ENCODE data around the gene PLXDC1. TPM values are rescaled to one million over a fixed set of nuclear protein-coding genes. Genes with fewer than 3 reads are reported as not detected.

The PLXDC1 gene
- total and polyA plus RNA-seq, 2 of the 13 experiments (the other 11 are each of a cell fraction or from before 2014, with no cell fraction given), result not detected

- TF ChIP-seq AGO1 (IDR thresholded peaks at IDR 0.05; ENCODE audit: low read depth, low read length, poor library complexity, severe bottlenecking) (peak; percentile 51), ZNF704 (CRISPR knock-in tag; IDR thresholded peaks at IDR 0.05; ENCODE audit: borderline replicate concordance) (no peak), NCOR1 (IDR thresholded peaks at IDR 0.05; ENCODE audit: borderline replicate concordance, low read length) (peak; percentile 39; the same call in 1 of the 2 replicates), ZNF670 (CRISPR knock-in tag; IDR thresholded peaks at IDR 0.05; ENCODE audit: borderline replicate concordance) (peak; percentile 60; the same call in 1 of the 2 replicates), ZNF557 (CRISPR knock-in tag; IDR thresholded peaks at IDR 0.05) (no peak), ZNF335 (CRISPR knock-in tag; IDR thresholded peaks at IDR 0.05) (peak; percentile 79), ZNF549 (CRISPR knock-in tag; IDR thresholded peaks at IDR 0.05) (no peak), YEATS2 (CRISPR knock-in tag; IDR thresholded peaks at IDR 0.05; ENCODE audit: borderline replicate concordance) (peak; percentile 77), MIER3 (CRISPR knock-in tag; IDR thresholded peaks at IDR 0.05; ENCODE audit: borderline replicate concordance) (peak; percentile 54; the same call in 1 of the 2 replicates), MEIS1 (CRISPR knock-in tag; IDR thresholded peaks at IDR 0.05; ENCODE audit: borderline replicate concordance) (peak; percentile 89), ELF1 (CRISPR knock-in tag; IDR thresholded peaks at IDR 0.05) (peak; percentile 53; the same call in 1 of the 2 replicates), HMGA1 (CRISPR knock-in tag; conservative IDR thresholded peaks at IDR 0.05) (no peak), MIXL1 (CRISPR knock-in tag; IDR thresholded peaks at IDR 0.05) (0 out of 2 replicates have a peak, but pooled peaks have one; percentile 21), MTA1 (CRISPR knock-in tag; IDR thresholded peaks at IDR 0.05; ENCODE audit: borderline replicate concordance) (peak; percentile 50; the same call in 1 of the 2 replicates), HNF4A (CRISPR knock-in tag; IDR thresholded peaks at IDR 0.05) (no peak), ZNF784 (CRISPR knock-in tag; IDR thresholded peaks at IDR 0.05; ENCODE audit: borderline replicate concordance) (0 out of 2 replicates have a peak, but pooled peaks have one; percentile 32), HOXA5 (CRISPR knock-in tag; IDR thresholded peaks at IDR 0.05) (no peak; the same call in none of the 2 replicates), SP5 (CRISPR knock-in tag; IDR thresholded peaks at IDR 0.05; ENCODE audit: borderline replicate concordance, low read depth) (no peak), PAF1 (CRISPR knock-in tag; IDR thresholded peaks at IDR 0.05) (no peak), SIX1 (CRISPR knock-in tag; IDR thresholded peaks at IDR 0.05; ENCODE audit: borderline replicate concordance) (0 out of 2 replicates have a peak, but pooled peaks have one; percentile 15)
- TF ChIP-seq, protein P1, sequence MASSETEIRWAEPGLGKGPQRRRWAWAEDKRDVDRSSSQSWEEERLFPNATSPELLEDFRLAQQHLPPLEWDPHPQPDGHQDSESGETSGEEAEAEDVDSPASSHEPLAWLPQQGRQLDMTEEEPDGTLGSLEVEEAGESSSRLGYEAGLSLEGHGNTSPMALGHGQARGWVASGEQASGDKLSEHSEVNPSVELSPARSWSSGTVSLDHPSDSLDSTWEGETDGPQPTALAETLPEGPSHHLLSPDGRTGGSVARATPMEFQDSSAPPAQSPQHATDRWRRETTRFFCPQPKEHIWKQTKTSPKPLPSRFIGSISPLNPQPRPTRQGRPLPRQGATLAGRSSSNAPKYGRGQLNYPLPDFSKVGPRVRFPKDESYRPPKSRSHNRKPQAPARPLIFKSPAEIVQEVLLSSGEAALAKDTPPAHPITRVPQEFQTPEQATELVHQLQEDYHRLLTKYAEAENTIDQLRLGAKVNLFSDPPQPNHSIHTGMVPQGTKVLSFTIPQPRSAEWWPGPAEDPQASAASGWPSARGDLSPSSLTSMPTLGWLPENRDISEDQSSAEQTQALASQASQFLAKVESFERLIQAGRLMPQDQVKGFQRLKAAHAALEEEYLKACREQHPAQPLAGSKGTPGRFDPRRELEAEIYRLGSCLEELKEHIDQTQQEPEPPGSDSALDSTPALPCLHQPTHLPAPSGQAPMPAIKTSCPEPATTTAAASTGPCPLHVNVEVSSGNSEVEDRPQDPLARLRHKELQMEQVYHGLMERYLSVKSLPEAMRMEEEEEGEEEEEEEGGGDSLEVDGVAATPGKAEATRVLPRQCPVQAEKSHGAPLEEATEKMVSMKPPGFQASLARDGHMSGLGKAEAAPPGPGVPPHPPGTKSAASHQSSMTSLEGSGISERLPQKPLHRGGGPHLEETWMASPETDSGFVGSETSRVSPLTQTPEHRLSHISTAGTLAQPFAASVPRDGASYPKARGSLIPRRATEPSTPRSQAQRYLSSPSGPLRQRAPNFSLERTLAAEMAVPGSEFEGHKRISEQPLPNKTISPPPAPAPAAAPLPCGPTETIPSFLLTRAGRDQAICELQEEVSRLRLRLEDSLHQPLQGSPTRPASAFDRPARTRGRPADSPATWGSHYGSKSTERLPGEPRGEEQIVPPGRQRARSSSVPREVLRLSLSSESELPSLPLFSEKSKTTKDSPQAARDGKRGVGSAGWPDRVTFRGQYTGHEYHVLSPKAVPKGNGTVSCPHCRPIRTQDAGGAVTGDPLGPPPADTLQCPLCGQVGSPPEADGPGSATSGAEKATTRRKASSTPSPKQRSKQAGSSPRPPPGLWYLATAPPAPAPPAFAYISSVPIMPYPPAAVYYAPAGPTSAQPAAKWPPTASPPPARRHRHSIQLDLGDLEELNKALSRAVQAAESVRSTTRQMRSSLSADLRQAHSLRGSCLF (CRISPR knock-in tag; IDR thresholded peaks at IDR 0.05; ENCODE audit: borderline replicate concordance), result 0 out of 2 replicates have a peak, but pooled peaks have one; percentile 43
- TF ChIP-seq, protein P2, sequence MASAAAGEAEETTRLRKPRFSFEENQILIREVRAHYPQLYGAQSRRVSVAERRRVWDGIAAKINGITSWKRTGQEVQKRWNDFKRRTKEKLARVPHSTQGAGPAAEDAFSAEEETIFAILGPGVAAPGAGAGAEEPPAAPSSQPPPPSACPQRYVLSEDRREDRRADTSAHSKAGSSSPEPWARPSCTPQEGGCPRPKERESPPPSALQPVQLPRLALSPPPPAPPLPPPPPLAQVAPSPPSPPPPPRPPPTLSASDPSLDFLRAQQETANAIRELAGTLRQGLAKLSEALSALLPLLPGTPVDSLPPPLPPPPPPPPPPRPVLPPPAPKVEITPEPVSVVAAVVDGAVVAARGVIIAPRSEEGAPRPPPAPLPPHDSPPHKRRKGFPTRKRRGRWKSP (CRISPR knock-in tag; IDR thresholded peaks at IDR 0.05), result peak; percentile 70
These were observed 48.8 kb upstream of the PLXDC1 start, which contains the start of gene RPL19 (continued) for GRCh38 chr17:39200070-39200879.
